ENCODE data around the gene HEMK1. TPM values are rescaled to one million over a fixed set of nuclear protein-coding genes. Genes with fewer than 3 reads are reported as not detected.
A peak's percentile ranks its signal among the peaks of the same experiment; 100 is the strongest.

The HEMK1 gene
- total RNA-seq, 2 experiments from 2014 or later: 61.6 to 77.7 TPM

DNA sequence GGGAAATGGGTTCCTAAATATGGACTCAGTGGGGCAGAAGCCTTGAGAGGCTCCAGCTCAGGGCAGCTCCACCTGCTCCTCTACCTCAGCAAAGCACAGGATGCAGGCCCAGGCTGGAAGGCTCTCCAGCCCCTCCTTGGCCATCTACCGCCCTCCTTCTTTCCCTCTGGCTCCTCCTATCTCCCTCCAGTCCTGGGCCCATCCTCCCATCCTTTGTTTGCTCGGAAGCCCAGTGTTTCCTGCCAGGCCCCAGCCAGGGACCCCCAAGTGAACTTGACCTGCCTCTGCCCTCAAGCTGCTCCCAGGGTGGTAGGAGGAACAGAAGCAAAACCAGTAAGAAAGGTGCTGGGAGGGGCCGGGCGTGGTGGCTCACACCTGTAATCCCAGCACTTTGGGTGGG, 67.7 kb downstream of the HEMK1 start:
- Mint-ChIP-seq H3K27me3 (no peaks in the 10 kb centered on the region), H3K27ac (peak overlapping the region; percentile 68), H3K9me3 (ENCODE audit: low read depth) (no peaks in the 10 kb centered on the region), H3K4me1 (peaks cover 68% of the 10 kb centered on the region), H3K4me3 (no peak overlapping the region), H3K36me3 (ENCODE audit: low read depth) (peaks cover 38% of the 10 kb centered on the region)
- intact Hi-C loops (cut with DNase I, micrococcal nuclease): no loop called here
- DNase-seq (no peak), ATAC-seq (no peak)
- CTCF ChIA-PET: interaction anchor here (0.7 to 1.3 kb wide), 4 partner anchors 9 to 30 kb away, joined by 3 to 4 read pairs (median 3); no protein-coding TSS in a partner anchor
- POLR2A ChIA-PET: no interaction called here

DNA sequence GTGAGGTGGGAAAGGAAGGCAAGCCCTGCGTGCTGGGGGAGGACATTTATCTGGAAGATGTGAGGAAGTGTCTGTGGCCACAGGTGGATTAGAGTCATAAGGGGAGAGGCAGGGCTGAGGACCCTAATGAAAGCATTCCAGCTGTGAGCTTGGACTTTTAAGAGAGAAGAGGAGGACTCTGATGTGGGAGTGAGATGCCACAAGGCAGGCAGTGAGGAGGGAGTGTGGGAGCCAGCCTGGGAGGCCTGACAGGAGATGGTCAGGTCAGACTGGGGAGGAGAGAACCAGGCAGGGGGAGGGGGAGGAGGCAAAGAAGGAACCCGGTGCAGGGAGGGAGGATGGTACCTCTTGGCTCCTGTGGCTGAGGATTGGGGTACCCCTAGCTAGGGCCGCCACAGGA, 68.6 kb downstream of the HEMK1 start:
- Mint-ChIP-seq H3K9me3 (ENCODE audit: low read depth) (no peaks in the 10 kb centered on the region), H3K4me3 (no peak overlapping the region), H3K27ac (peak overlapping the region; percentile 68), H3K27me3 (no peaks in the 10 kb centered on the region), H3K4me1 (peaks cover 62% of the 10 kb centered on the region), H3K36me3 (ENCODE audit: low read depth) (peaks cover 40% of the 10 kb centered on the region)
- intact Hi-C loops (cut with DNase I, micrococcal nuclease): no loop called here
- POLR2A ChIA-PET: no interaction called here
- CTCF ChIA-PET: interaction anchor here (1.1 to 1.3 kb wide), 3 partner anchors 18 to 797 kb away, joined by 3 to 5 read pairs (median 4); no protein-coding TSS in a partner anchor
- no peak for DNase-seq
- ATAC-seq: no peak

DNA sequence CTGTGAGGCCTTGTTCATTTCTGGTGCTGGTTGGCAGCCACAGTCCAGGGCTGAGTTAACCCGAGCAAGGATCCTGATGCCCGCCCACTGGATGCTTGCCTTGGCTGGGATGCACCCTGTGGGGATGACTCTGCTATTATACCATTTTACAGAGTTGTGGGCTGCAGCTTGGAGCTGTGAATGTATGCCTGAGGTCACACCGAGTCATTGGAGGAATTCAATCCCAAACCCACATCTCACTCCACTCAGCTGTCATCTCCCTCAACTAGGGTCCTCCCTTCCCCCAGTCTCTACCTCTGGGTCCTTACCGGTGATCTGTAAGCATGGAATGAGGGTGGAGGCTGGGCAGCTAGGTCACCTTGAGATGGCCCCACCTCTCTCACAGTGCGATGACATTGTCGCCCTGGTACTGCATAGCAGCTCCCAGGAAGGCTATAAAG, 69.8 kb downstream of the HEMK1 start:
- ATAC-seq (peak; percentile 17), DNase-seq (no peak)
- CTCF ChIA-PET: interaction anchor here (0.6 to 1.1 kb wide), 5 partner anchors 13 to 796 kb away, joined by 3 to 5 read pairs (median 3); no protein-coding TSS in a partner anchor
- peaks cover 50% of the 10 kb centered on the region for H3K4me1 Mint-ChIP-seq
- H3K9me3 Mint-ChIP-seq (ENCODE audit: low read depth): no peaks in the 10 kb centered on the region
- H3K36me3 Mint-ChIP-seq (ENCODE audit: low read depth): peaks cover 46% of the 10 kb centered on the region
- peak overlapping the region; percentile 29 for H3K27ac Mint-ChIP-seq
- no peaks in the 10 kb centered on the region for H3K27me3 Mint-ChIP-seq
- H3K4me3 Mint-ChIP-seq: no peak overlapping the region
- intact Hi-C loops (cut with DNase I, micrococcal nuclease): no loop called here
- POLR2A ChIA-PET: no interaction called here

DNA sequence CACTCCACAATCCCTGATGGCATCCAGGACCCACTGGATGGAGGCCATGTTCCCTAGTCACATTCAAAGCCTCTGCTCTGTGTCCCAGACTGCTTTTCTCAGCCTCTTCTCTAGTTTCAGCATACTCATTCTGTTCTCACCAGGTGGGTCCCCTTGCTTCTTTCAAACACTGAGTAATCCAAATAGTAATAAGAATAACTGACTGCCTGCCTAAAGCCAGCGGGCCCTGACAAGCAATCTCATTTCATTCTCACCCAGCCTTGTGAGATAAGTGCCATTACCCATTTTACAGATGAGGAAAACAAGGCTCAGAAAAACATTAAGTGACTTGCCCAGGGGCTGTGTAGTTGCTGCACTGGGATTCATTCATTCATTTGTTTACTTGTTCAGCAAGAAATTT, 73.1 kb downstream of the HEMK1 start:
- no peaks in the 10 kb centered on the region for H3K9me3 Mint-ChIP-seq (ENCODE audit: low read depth)
- ATAC-seq: peak; percentile 85
- H3K36me3 Mint-ChIP-seq (ENCODE audit: low read depth): peaks cover 54% of the 10 kb centered on the region
- POLR2A ChIA-PET: no interaction called here
- CTCF ChIA-PET: interaction anchor here (0.8 kb wide), 1 partner anchor 34 kb away, joined by 3 read pairs; no protein-coding TSS in a partner anchor
- H3K27ac Mint-ChIP-seq: no peak overlapping the region
- intact Hi-C loops (cut with DNase I, micrococcal nuclease): no loop called here
- no peak overlapping the region for H3K4me3 Mint-ChIP-seq
- H3K4me1 Mint-ChIP-seq: peaks cover 28% of the 10 kb centered on the region
- DNase-seq: peak; percentile 37
- no peaks in the 10 kb centered on the region for H3K27me3 Mint-ChIP-seq

DNA sequence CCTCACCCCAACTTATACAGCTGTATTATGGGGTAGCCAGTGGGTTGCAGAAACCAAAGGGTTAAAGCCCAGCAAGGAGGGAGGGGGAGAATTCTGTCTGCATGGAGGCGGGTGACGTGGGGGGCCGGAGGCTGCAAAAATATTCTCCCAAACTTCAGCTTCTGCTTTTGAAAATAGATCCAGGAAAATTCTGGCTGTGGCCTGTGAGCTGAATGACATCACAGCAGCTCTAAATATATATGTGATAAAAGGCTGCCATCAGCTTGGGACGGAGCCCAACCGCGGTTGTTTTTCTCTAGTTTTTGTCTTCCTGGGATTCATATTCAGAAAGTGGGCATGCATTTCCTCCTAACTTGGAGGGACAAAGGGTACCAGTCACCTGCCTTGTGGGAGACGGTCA, 75.2 kb downstream of the HEMK1 start:
- peaks cover 59% of the 10 kb centered on the region for H3K36me3 Mint-ChIP-seq (ENCODE audit: low read depth)
- H3K9me3 Mint-ChIP-seq (ENCODE audit: low read depth): no peaks in the 10 kb centered on the region
- CTCF ChIA-PET: interaction anchor here (1.3 kb wide), 1 partner anchor 9 kb away, joined by 8 read pairs; no protein-coding TSS in a partner anchor
- peaks cover 12% of the 10 kb centered on the region for H3K4me1 Mint-ChIP-seq
- no peak for DNase-seq
- no peak overlapping the region for H3K4me3 Mint-ChIP-seq
- H3K27me3 Mint-ChIP-seq: no peaks in the 10 kb centered on the region
- ATAC-seq: no peak
- POLR2A ChIA-PET: no interaction called here
- no peak overlapping the region for H3K27ac Mint-ChIP-seq
- intact Hi-C loops (cut with DNase I, micrococcal nuclease): no loop called here

DNA sequence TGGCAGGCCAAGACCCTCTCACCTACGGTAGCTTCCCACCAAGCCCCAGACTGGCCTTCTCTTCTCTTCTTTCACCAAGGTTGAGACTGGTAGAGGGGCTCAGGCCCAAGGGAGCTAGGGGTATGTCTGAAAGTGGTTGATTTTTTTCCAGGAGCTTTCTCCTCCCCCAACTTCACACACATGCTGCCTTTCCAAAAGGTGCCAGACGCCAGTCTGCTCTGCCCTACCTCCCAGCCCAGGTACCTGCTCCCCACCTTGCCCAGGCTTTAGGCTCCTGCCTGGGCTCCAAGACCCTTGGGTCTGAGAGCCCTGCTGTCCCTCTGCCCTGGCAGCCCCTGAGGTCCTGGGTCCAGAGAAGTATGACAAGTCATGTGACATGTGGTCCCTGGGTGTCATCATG, 76.1 kb downstream of the HEMK1 start:
- ATAC-seq (no peak), DNase-seq (no peak)
- ChIA-PET POLR2A (interaction anchor here (0.6 kb wide), 1 partner anchor 24 kb away, joined by 4 read pairs; no protein-coding TSS in a partner anchor), CTCF (no interaction called here)
- Mint-ChIP-seq H3K36me3 (ENCODE audit: low read depth) (peaks cover 63% of the 10 kb centered on the region), H3K4me3 (no peak overlapping the region), H3K4me1 (peaks cover 15% of the 10 kb centered on the region), H3K9me3 (ENCODE audit: low read depth) (no peaks in the 10 kb centered on the region), H3K27me3 (no peaks in the 10 kb centered on the region), H3K27ac (no peak overlapping the region)
- intact Hi-C loops (cut with DNase I, micrococcal nuclease): no loop called here

Other genes with a start within 250 kb of the HEMK1 start
- 1 to 10 TPM; 4.7 to 5.1 TPM for gene HYAL2, start 246.8 kb upstream of the HEMK1 start, total RNA-seq
- 10 to 100 TPM; 15.0 to 17.1 TPM for gene TUSC2, start 241.3 kb upstream of the HEMK1 start, total RNA-seq
- gene RASSF1, start 228.7 kb upstream of the HEMK1 start, total RNA-seq: 10 to 100 TPM; 30.8 to 50.7 TPM
- gene ZMYND10, start 223.8 kb upstream of the HEMK1 start, total RNA-seq: 1 to 10 TPM; 1.0 to 1.3 TPM
- 10 to 100 TPM; 42.5 to 43.0 TPM for gene NPRL2, start 218.7 kb upstream of the HEMK1 start, total RNA-seq
- gene CYB561D2, start 218.7 kb upstream of the HEMK1 start, total RNA-seq: 10 to 100 TPM; 10.3 to 14.3 TPM
- gene TMEM115, start 210.0 kb upstream of the HEMK1 start, total RNA-seq: 10 to 100 TPM; 13.1 to 16.1 TPM
- gene CACNA2D2, start 65.9 kb upstream of the HEMK1 start, total RNA-seq: 1 to 10 TPM; 1.1 to 1.5 TPM
- gene C3orf18, start 1.8 kb upstream of the HEMK1 start, total RNA-seq: 10 to 100 TPM; 31.7 to 31.9 TPM
- gene CISH, start 42.3 kb downstream of the HEMK1 start, total RNA-seq: 100 to 1,000 TPM; 265 to 269 TPM
- 100 to 1,000 TPM; 178 to 218 TPM for gene MAPKAPK3, start 47.6 kb downstream of the HEMK1 start, total RNA-seq
- 1 to 10 TPM; 2.5 to 2.6 TPM for gene DOCK3, start 105.4 kb downstream of the HEMK1 start, total RNA-seq

Data from activated CD4-positive, alpha-beta T cell treated with anti-CD3 and anti-CD28 coated beads for 36 hours (primary cell).